Natural killer cell (primary cell): Measurements from ENCODE around the gene TMEM218. TPM values are rescaled to one million over a fixed set of nuclear protein-coding genes. Genes with fewer than 3 reads are reported as not detected.
"Not testable (repeated sequence)": the region's sequence is repeated elsewhere in the genome, so short reads cannot be mapped to it uniquely, and the experiment has no call there.

Experiments
- ATAC-seq, 3 donors: fragments of 150-1000 bp in 2 of 3; fragments of 200-7000 bp in 1 of 3; cut with Tn5 transposase; 1 replicate in 1 of 3; 2 replicates in 2 of 3; pipeline ENCODE4 v1.10.0; 2021; ENCODE audit warnings: mild to moderate bottlenecking in 2 of 3, moderate library complexity in 2 of 3
- DNase-seq, 2 donors: peaks; one replicate each; pipeline versions ENCODE4 v3.0.0 to v3.0.0-alpha.2; 2013 to 2021; ENCODE audit warnings: mixed read lengths in 1 of 2
- H3K27ac ChIP-seq: one replicate; pipeline ENCODE4 v1.5.1; 2013; ENCODE audit warnings: mild to moderate bottlenecking, low read length
- H3K27me3 ChIP-seq: one replicate; pipeline ENCODE4 v1.6.1; 2013; ENCODE audit warnings: low read length; ENCODE audit not compliant: control insufficient read depth, insufficient read depth
- H3K36me3 ChIP-seq: one replicate; pipeline ENCODE4 v1.6.1; 2013; ENCODE audit warnings: low read length; ENCODE audit not compliant: control insufficient read depth, insufficient read depth
- H3K4me1 ChIP-seq: one replicate; pipeline ENCODE4 v1.6.1; 2013; ENCODE audit warnings: low read length; ENCODE audit not compliant: control insufficient read depth, insufficient read depth
- H3K4me3 ChIP-seq: one replicate; pipeline ENCODE4 v1.5.1; 2013; ENCODE audit warnings: low read length
- H3K9me3 ChIP-seq: one replicate; pipeline ENCODE4 v1.6.1; 2013; ENCODE audit warnings: low read length; ENCODE audit not compliant: control insufficient read depth, insufficient read depth
- H3K27ac Mint-ChIP-seq, 2 donors: one replicate each; pipeline ENCODE4 v1.8.0; 2022; ENCODE audit warnings: mild to moderate bottlenecking in 2 of 2, mixed read lengths in 2 of 2, moderate library complexity in 1 of 2
- H3K27me3 Mint-ChIP-seq, 2 donors: one replicate each; pipeline ENCODE4 v1.8.0; 2022; ENCODE audit warnings: low read depth in 2 of 2, mixed read lengths in 2 of 2
- H3K36me3 Mint-ChIP-seq: one replicate; pipeline ENCODE4 v1.8.0; 2022; ENCODE audit warnings: mixed read lengths
- H3K4me1 Mint-ChIP-seq, 2 donors: one replicate each; pipeline ENCODE4 v1.8.0; 2022; ENCODE audit warnings: mixed read lengths in 2 of 2
- H3K4me3 Mint-ChIP-seq: one replicate; pipeline ENCODE4 v1.8.0; 2022; ENCODE audit warnings: mild to moderate bottlenecking, moderate library complexity, mixed read lengths
- H3K9me3 Mint-ChIP-seq, 2 donors: one replicate each; pipeline ENCODE4 v1.8.0; 2022; ENCODE audit warnings: mixed read lengths in 2 of 2
- WGBS: methylation state at CpG from one replicate; pipeline ENCODE4 v1.1.7; 2013; ENCODE audit warnings: missing lambda C conversion rate; ENCODE audit not compliant: insufficient coverage; 5-methylcytosine and 5-hydroxymethylcytosine counted together
- intact Hi-C: fragments of 100-400 bp; cut with micrococcal nuclease; formaldehyde crosslinking; loops from one replicate; pipeline ENCODE4 v1.14.2; 2022
- total RNA-seq, 4 donors: library from RNA; stranded (reverse); fragments of 120-200 nt in 1 of 4; gene quantifications; one replicate each; pipeline versions ENCODE4 v1.2.3 to v1.2.4, GENCODE V29; 2013 to 2022
- TF ChIP-seq, protein P1 (sequence below): fragments of 200-600 bp; IDR thresholded peaks from one replicate; pipeline ENCODE4 v1.8.0; 2022; ENCODE audit warnings: antibody characterized with exemption

TMEM218 gene
- total RNA-seq, 3 donors from 2014 or later (not counting 1 experiment from before 2014, with no cell fraction given) = 10.0 to 14.2 (median 12.1) TPM

DNA sequence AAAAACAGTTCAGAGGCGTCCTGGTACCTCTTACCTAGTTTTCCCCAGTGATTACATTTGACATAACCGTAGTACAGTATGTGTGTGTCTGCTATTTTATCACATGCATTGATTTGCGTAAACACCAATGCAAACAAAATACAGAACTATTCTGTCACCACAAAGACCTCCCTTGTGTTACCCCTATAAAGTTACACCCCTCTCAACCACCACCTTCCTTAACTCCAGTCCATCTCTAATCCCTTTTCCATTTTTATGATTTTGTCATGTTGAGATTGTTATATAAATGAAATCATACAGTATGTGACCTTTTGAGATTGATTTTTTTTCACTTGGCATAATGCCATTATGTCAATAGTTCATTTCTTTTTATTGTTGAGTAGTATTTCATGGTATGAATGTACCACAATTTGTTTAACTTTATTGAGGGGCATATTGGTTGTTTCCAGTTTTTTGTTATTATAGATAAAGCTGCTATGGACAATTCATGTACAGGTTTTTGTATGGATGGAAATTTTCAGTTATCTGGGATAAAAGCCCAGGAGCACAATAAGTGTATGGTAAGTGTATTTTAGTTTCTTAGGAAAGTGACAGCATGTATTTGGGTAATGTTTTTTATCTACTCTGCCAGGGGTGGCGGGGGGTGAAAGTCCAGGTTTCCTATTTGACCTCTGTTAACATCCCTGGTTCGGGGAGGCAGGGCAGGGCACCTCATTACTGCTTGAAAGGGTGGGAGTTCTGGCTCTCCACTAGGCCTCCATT lies 54.3 kb downstream of the TMEM218 start:
- no peak for DNase-seq
- ATAC-seq = no peak
- H3K4me1 ChIP-seq = no peaks in the 10 kb centered on the region
- no peak overlapping the region for H3K4me3 Mint-ChIP-seq
- no peaks in the 10 kb centered on the region for H3K9me3 Mint-ChIP-seq
- peaks cover 0 to under 1% of the 10 kb centered on the region in 2 donors for H3K4me1 Mint-ChIP-seq
- H3K4me3 ChIP-seq = no peak overlapping the region
- H3K27ac Mint-ChIP-seq = no peak overlapping the region
- H3K36me3 Mint-ChIP-seq = no peaks in the 10 kb centered on the region
- no peak overlapping the region for H3K27ac ChIP-seq
- TF ChIP-seq, protein P1, sequence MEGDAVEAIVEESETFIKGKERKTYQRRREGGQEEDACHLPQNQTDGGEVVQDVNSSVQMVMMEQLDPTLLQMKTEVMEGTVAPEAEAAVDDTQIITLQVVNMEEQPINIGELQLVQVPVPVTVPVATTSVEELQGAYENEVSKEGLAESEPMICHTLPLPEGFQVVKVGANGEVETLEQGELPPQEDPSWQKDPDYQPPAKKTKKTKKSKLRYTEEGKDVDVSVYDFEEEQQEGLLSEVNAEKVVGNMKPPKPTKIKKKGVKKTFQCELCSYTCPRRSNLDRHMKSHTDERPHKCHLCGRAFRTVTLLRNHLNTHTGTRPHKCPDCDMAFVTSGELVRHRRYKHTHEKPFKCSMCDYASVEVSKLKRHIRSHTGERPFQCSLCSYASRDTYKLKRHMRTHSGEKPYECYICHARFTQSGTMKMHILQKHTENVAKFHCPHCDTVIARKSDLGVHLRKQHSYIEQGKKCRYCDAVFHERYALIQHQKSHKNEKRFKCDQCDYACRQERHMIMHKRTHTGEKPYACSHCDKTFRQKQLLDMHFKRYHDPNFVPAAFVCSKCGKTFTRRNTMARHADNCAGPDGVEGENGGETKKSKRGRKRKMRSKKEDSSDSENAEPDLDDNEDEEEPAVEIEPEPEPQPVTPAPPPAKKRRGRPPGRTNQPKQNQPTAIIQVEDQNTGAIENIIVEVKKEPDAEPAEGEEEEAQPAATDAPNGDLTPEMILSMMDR = no peak
- H3K27me3 Mint-ChIP-seq = no peaks in the 10 kb centered on the region
- no peaks in the 10 kb centered on the region for H3K27me3 ChIP-seq
- intact Hi-C loops = no loop called here
- H3K9me3 ChIP-seq = no peaks in the 10 kb centered on the region
- WGBS = 90% methylated on average over 5 of the region's 5 CpGs
- H3K36me3 ChIP-seq = no peaks in the 10 kb centered on the region

DNA sequence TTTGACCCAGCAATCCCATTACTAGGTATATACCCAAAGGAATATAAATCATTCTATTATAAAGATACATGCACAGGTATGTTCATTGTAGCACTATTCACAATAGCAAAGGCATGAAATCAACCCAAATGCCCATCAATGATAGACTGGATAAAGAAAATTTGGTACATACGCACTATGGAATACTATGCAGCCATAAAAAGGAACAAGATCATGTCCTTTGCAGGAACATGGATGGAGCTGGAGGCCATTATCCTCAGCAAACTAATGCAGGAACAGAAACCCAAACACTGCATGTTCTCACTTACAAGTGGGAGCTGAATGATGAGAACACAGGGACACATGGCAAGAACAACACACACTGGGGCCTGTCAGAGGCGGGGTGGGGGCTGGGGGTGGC lies 55.3 kb downstream of the TMEM218 start:
- H3K4me1 ChIP-seq, H3K4me3 ChIP-seq, H3K27ac ChIP-seq, H3K36me3 ChIP-seq, intact Hi-C loops, H3K9me3 Mint-ChIP-seq, H3K27ac Mint-ChIP-seq, H3K4me3 Mint-ChIP-seq, ATAC-seq, H3K27me3 ChIP-seq, H3K9me3 ChIP-seq, H3K4me1 Mint-ChIP-seq, DNase-seq, H3K27me3 Mint-ChIP-seq, H3K36me3 Mint-ChIP-seq: not testable (repeated sequence)
- WGBS = 100% methylated on average over 1 of the region's 2 CpGs

DNA sequence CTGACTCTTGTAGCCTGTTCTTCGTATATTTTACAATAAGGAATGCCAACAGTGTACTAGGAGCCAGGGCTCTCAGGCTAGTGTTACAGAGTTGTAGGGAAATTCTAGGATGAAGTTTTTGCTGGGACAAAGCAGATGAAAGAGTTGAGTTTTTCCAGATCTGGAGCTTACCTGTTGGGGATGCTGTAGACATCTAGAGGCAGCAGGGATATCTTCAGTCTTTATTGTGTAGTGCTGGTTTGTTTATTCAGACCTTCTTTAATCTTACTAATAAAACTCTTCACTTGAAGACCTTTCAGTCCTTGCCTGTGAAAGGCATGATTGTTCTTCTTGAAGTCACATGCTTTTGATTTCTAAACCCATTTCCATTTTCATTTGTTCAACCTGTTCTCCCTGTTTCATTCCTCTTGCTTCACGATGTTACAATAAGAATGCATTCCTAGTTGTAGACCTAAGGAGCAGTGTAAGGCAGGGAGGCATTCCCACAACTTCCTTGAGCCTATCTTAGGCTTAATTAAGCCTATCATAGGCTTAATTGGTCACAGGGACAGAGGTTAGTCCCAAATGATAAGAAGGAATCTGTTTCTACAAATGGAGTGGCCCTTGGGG lies 56.2 kb downstream of the TMEM218 start:
- Mint-ChIP-seq H3K4me3 (no peak overlapping the region), H3K9me3 (no peaks in the 10 kb centered on the region), H3K27ac (no peak overlapping the region), H3K4me1 (peaks cover 0 to 5% of the 10 kb centered on the region in 2 donors), H3K27me3 (no peaks in the 10 kb centered on the region), H3K36me3 (no peaks in the 10 kb centered on the region)
- intact Hi-C loops = no loop called here
- H3K36me3 ChIP-seq = no peaks in the 10 kb centered on the region
- TF ChIP-seq, protein P1 = no peak
- H3K27me3 ChIP-seq = no peaks in the 10 kb centered on the region
- H3K4me1 ChIP-seq = no peaks in the 10 kb centered on the region
- 100% methylated on average over 2 of the region's 2 CpGs for WGBS
- no peak overlapping the region for H3K4me3 ChIP-seq
- H3K27ac ChIP-seq = no peak overlapping the region
- DNase-seq (no peak), ATAC-seq (no peak)
- no peaks in the 10 kb centered on the region for H3K9me3 ChIP-seq

DNA sequence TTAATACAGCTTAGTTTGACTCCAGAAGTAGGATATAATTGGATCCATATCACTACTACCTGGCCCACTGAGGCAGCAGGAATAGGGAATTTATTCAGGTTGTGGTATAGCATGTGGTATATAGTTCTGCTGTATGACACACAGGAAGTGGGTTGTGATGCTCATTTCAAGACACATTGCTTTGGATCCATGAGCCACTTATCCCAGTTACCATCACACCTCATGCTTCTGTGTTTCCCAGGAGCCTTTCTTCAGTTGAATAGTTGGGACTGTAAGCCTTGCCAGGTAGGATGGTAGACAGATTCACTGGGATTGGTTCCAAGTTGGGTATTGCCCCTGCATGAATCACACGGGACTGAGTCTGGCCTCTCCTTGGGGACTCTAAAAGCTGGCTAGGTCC lies 58.3 kb downstream of the TMEM218 start:
- H3K27me3 Mint-ChIP-seq = no peaks in the 10 kb centered on the region
- H3K27ac Mint-ChIP-seq = no peak overlapping the region
- Histone ChIP-seq H3K9me3 (no peaks in the 10 kb centered on the region), H3K4me3 (no peak overlapping the region), H3K27ac (no peak overlapping the region), H3K36me3 (no peaks in the 10 kb centered on the region), H3K27me3 (no peaks in the 10 kb centered on the region), H3K4me1 (no peaks in the 10 kb centered on the region)
- WGBS = 100% methylated on average over 1 of the region's 1 CpG
- TF ChIP-seq, protein P1 = no peak
- no peaks in the 10 kb centered on the region for H3K9me3 Mint-ChIP-seq
- no peak for DNase-seq
- H3K36me3 Mint-ChIP-seq = no peaks in the 10 kb centered on the region
- intact Hi-C loops = no loop called here
- no peak for ATAC-seq
- H3K4me3 Mint-ChIP-seq = no peak overlapping the region
- H3K4me1 Mint-ChIP-seq = peaks cover 0 to 5% of the 10 kb centered on the region in 2 donors
